Mesothelial cell of epicardium (in vitro differentiated cells): ENCODE results near the gene CD101. TPM values are rescaled to one million over a fixed set of nuclear protein-coding genes. Genes with fewer than 3 reads are reported as not detected.
A peak's percentile ranks its signal among the peaks of the same experiment; 100 is the strongest.

Experiments
- DNase-seq, 2 experiments: peaks; one replicate each; pipeline ENCODE4 v3.0.0; 2021; ENCODE audit warnings: low spot score in 2 of 2; ENCODE audit not compliant: unreplicated experiment in 2 of 2
- H3K27ac Mint-ChIP-seq: 2 replicates; pipeline ENCODE4 v1.8.0; 2021; ENCODE audit warnings: mixed read lengths
- H3K27me3 Mint-ChIP-seq: 2 replicates; pipeline ENCODE4 v1.8.0; 2021; ENCODE audit warnings: low read depth, mixed read lengths
- H3K36me3 Mint-ChIP-seq: 2 replicates; pipeline ENCODE4 v1.8.0; 2021; ENCODE audit warnings: mixed read lengths
- H3K4me1 Mint-ChIP-seq: 2 replicates; pipeline ENCODE4 v1.8.0; 2021; ENCODE audit warnings: mixed read lengths
- H3K4me3 Mint-ChIP-seq: 2 replicates; pipeline ENCODE4 v1.8.0; 2021; ENCODE audit warnings: mild to moderate bottlenecking, moderate library complexity, mixed read lengths
- H3K9me3 Mint-ChIP-seq: 2 replicates; pipeline ENCODE4 v1.8.0; 2021; ENCODE audit warnings: mixed read lengths
- total RNA-seq: library from RNA; stranded (reverse); gene quantifications from 3 replicates; pipeline ENCODE4 v1.2.1, GENCODE V29; 2021
- TF ChIP-seq, protein P1 (sequence below): fragments of 200-600 bp; sonication (generic); IDR thresholded peaks from one replicate; pipeline ENCODE4 v1.5.0; 2021; ENCODE audit warnings: antibody characterized with exemption; ENCODE audit not compliant: unreplicated experiment

Gene CD101
- total RNA-seq, 1 donor from 2014 or later: 3.7 TPM

DNA sequence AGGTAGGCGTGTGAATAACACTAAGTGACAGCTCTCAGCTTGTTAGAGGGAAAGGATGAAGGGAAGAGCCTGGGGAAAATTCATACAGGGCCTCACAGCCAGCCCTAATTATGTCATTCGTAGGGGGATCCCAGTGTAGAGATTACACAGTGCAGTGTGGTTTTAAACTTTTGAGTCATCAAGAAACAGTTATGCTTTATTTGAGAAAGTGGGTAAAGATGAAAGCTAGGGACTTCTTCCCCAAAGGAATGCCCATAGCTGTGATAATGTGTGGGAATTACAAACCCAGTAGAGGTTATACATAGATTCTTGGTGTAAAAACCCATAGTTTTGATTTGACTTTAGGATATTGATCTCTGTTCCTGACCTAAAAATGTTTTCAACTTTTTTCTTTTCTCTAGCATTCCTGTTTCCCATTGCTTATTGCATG, 60.4 kb downstream of the CD101 start:
- no peak for DNase-seq
- Mint-ChIP-seq H3K9me3 (no peaks in the 10 kb centered on the region), H3K27me3 (no peaks in the 10 kb centered on the region), H3K4me1 (peaks cover 20% of the 10 kb centered on the region), H3K4me3 (no peak overlapping the region), H3K36me3 (peaks cover 2% of the 10 kb centered on the region), H3K27ac (peak overlapping the region; percentile 47)
- TF ChIP-seq, protein P1, sequence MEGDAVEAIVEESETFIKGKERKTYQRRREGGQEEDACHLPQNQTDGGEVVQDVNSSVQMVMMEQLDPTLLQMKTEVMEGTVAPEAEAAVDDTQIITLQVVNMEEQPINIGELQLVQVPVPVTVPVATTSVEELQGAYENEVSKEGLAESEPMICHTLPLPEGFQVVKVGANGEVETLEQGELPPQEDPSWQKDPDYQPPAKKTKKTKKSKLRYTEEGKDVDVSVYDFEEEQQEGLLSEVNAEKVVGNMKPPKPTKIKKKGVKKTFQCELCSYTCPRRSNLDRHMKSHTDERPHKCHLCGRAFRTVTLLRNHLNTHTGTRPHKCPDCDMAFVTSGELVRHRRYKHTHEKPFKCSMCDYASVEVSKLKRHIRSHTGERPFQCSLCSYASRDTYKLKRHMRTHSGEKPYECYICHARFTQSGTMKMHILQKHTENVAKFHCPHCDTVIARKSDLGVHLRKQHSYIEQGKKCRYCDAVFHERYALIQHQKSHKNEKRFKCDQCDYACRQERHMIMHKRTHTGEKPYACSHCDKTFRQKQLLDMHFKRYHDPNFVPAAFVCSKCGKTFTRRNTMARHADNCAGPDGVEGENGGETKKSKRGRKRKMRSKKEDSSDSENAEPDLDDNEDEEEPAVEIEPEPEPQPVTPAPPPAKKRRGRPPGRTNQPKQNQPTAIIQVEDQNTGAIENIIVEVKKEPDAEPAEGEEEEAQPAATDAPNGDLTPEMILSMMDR: no peak

DNA sequence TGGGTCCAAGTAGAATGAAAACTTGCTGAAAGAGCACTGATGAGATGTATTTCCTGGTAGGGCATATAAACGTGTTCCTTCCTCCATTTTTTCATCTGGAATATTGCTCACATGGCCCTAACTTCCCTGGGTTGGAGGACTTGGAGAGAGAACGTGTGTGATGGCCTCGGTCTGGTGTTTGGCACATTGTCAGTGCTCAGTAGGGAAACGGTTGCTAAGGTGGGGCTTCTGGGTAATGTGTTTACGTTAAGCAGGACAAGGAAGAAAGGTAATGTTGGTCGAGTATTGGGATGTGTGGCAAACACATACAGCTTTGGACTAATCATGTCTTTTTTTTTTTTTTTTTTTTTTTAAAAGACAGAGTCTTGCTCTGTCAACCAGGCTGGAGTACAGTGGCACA, 64.8 kb downstream of the CD101 start:
- peaks cover 9% of the 10 kb centered on the region for H3K4me1 Mint-ChIP-seq
- no peak overlapping the region for H3K4me3 Mint-ChIP-seq

DNA sequence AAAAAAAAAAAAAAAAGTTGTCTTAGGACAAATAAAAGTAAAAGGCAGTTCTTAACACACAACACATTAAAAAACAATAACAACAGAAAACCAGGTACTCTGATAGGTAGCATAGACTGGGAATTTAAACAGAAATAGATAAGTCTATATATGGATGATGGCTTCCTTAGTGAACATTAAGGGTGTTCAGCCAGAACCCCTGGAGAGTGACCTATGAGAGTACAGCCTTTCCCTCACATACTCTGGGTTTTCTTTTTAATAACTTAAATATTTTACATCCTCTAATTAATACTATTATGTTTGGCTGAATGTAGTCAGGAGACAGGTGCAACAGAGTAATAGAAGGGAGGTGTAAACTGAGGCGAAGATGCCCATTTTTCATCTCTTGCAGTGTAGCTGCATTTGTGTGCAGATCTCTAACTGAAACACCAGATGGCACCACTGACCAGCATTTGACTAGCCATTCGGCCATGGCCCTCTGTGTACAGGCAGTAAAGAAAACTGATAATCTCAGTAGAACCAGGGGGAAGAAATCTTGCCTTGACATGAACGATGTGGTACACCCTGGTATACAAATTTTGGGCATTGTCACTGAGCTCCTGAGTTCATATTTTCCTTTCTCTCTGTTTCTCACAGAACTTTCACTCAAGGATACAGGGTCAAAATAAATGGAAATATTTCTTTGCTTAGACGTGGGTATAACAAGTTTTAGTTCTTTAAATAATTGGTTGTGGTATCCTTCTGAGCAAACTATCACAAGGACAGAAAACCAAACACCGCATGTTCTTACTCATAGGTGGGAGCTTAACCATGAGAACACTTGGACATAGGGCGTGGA, 66.2 kb downstream of the CD101 start:
- Mint-ChIP-seq H3K27ac (peak overlapping the region; percentile 28), H3K36me3 (peaks cover 2% of the 10 kb centered on the region), H3K4me1 (peaks cover 8% of the 10 kb centered on the region), H3K4me3 (no peak overlapping the region), H3K9me3 (no peaks in the 10 kb centered on the region), H3K27me3 (no peaks in the 10 kb centered on the region)
- TF ChIP-seq, protein P1: peak; percentile 71
- peak; percentile 33 to 59 for DNase-seq

More for the DNA sequence above, 64.8 kb downstream of the CD101 start:
- TF ChIP-seq, protein P1: no peak
- H3K27ac Mint-ChIP-seq: no peak overlapping the region
- H3K36me3 Mint-ChIP-seq: peaks cover 2% of the 10 kb centered on the region
- DNase-seq: no peak
- no peaks in the 10 kb centered on the region for H3K27me3 Mint-ChIP-seq
- no peaks in the 10 kb centered on the region for H3K9me3 Mint-ChIP-seq

DNA sequence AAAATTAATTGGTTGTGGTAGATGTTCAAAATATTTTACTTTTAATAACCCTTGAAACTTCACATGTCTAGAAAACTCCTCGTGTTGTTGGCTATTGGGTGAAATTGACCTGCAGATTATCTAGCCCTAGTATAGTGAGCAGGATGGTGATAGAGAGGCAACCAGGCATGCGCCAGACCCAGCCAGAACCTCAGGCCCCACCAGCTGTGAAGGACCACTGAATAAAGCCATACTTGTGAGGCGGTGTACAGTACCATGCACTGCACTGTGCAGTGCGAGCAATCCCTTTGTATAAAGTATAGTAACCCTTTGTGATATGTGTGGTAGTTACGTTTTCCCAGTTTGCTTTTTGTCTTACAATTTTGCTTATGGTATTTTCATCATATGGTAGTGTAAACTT, 67.0 kb downstream of the CD101 start:
- no peaks in the 10 kb centered on the region for H3K27me3 Mint-ChIP-seq
- no peak for DNase-seq
- peaks cover 8% of the 10 kb centered on the region for H3K4me1 Mint-ChIP-seq
- peaks cover 2% of the 10 kb centered on the region for H3K36me3 Mint-ChIP-seq
- TF ChIP-seq, protein P1: no peak
- H3K4me3 Mint-ChIP-seq: no peak overlapping the region
- no peaks in the 10 kb centered on the region for H3K9me3 Mint-ChIP-seq
- H3K27ac Mint-ChIP-seq: no peak overlapping the region

DNA sequence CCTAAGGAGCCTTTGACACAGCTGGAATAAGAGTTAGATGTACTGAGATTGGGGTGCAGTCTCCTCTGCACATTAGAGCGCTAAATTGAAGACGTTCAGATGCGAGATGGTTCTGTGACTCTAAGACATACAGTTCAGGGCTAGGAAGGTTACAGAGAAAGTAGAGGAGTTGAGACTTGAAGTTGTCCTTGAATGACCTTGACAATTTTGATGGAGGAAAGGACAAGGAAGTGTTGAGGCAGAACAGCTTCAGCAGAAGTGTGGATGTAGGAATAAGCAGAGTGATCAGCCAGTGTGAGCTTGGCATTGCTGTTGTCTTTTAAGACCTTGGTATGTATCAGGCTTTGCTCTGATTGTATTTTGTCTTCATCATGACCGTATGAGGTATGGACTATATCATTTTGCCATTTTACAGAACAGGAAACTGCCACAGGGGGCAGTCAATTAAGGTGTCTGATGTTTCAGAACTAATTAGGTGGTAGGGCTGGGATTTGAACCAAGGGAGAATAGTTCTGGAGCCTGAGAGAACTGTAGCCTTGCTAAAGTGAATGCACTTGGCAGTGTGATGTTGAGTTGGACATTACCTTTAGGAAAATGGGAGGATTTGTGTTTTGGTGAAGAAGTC, 67.8 kb downstream of the CD101 start:
- Mint-ChIP-seq H3K9me3 (no peaks in the 10 kb centered on the region), H3K36me3 (peaks cover 2% of the 10 kb centered on the region), H3K4me1 (peaks cover 8% of the 10 kb centered on the region), H3K27ac (peak overlapping the region; percentile 0), H3K4me3 (no peak overlapping the region), H3K27me3 (no peaks in the 10 kb centered on the region)
- no peak for DNase-seq
- TF ChIP-seq, protein P1: no peak
